Stimulated activated CD4-positive, alpha-beta T cell treated with anti-CD3 and anti-CD28 coated beads, Interleukin-2, amount 100 ng/mL, for 4 hours (primary cell): ENCODE data around the gene EFS.
"Not testable (repeated sequence)": the region's sequence is repeated elsewhere in the genome, so short reads cannot be mapped to it uniquely, and the experiment has no call there.

ENCODE experiments used
- DNase-seq: peaks from one replicate; pipeline ENCODE4 v3.0.0-alpha.2; 2020; ENCODE audit warnings: low read depth

EFS gene

GRCh38 chr14:23399591-23399990, 34.6 kb upstream of the EFS start:
- no peak for DNase-seq

DNA sequence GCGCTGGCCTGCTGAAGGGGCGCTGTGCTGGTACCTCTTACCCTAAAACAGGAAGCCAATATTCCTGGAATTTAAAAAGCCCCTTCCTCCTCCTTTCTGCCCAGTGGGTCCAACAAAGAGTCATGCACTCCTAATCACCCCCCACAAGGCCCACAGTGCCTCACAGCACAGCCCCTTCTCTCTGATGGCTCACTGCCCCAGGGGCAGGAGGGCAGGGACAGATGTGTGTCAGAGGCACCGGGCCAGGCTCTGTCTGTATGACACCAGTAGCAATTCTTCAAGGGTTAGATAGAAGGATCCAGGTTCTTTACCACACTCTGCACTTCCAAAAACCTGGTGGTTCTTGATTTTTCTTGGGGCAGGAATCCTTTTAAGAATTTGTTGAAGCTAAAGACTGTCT, 34.2 kb upstream of the EFS start:
- no peak for DNase-seq

- no peak for DNase-seq
Measured at GRCh38 chr14:23398348-23398747, 33.4 kb upstream of the EFS start.

GRCh38 chr14:23396781-23397407, 31.9 kb upstream of the EFS start:
- DNase-seq, result no peak

DNA sequence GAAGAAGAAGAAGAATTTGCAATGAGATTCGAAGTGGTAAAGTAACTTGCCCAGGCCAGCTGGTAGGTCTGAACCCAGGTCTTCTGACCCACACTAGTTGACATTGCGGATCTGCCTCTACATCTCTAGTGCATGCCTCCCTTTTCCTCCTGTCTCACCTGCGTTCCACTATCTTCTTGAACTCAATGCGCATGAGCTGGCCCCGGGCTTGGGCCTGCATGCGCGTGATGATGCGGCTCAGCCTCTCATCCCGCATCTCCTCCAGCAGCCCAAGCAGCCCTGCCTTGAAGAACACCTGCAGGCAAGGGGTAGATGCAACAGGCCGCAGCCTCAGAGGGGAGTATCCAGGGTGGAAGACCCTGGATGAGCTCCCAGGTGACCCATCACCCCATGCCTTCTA, 31.2 kb upstream of the EFS start:
- DNase-seq, result no peak

DNA sequence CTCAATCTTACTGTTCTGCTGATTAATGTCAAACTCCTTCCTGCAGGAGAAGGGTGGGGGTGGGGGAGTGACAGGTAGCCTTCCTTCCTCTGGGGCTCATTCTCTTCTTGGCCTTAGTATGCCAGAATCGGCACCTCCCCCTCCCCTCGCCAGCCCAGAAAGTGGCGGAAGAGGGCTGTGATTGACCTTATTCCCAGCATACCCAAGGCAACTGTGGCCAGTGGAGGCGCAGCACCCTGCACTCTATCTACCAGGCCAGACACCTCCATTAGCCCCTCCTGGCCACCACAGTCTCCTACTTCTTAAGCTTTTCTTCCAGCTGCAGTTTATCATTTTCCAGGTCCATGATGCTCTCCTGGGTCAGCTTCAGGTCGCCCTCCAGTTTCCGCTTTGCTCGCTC, 27.6 kb upstream of the EFS start:
- DNase-seq, result no peak

- DNase-seq, result not testable (repeated sequence)
Measured at GRCh38 chr14:23389871-23390270, 24.9 kb upstream of the EFS start.

DNA sequence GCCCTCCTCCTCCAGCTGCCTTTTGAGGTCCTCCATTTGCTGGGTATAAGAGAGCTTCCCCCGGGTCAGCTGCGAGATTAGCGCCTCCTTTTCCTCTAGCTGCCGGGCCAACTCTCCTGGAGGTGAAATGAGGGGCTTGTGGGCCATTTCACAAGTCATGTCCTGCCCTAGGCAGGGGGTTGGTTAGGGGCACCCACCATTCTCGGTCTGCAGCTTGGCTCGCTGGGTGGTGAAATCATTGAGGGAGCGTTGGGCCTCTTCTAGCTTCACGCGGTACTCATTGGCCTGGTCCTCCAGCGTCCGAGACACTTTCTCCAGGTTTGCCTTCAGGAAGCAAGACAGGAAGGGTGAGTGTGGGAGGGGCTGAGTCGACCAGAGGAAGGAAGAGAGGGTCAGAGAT, 24.4 kb upstream of the EFS start:
- no peak for DNase-seq

DNA sequence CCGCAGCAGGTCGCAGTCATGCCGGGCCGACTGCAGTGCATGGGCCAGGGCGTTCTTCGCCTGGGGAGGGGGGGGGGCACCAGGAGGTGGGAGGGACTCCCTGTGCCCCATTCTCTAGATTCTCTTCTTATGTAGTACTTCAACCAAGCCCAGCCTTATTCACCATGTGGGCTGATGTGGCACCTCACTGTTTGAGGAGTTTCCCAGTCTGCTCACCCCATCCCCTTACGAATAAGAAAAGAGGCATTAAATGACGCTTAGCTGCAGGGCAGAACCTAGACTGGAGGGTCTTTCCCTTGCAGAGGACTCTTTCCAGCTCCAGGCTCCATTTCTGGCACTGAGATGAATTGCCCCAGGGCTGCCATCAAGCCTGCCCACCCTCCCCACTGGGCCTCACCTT, 24.0 kb upstream of the EFS start:
- no peak for DNase-seq

DNA sequence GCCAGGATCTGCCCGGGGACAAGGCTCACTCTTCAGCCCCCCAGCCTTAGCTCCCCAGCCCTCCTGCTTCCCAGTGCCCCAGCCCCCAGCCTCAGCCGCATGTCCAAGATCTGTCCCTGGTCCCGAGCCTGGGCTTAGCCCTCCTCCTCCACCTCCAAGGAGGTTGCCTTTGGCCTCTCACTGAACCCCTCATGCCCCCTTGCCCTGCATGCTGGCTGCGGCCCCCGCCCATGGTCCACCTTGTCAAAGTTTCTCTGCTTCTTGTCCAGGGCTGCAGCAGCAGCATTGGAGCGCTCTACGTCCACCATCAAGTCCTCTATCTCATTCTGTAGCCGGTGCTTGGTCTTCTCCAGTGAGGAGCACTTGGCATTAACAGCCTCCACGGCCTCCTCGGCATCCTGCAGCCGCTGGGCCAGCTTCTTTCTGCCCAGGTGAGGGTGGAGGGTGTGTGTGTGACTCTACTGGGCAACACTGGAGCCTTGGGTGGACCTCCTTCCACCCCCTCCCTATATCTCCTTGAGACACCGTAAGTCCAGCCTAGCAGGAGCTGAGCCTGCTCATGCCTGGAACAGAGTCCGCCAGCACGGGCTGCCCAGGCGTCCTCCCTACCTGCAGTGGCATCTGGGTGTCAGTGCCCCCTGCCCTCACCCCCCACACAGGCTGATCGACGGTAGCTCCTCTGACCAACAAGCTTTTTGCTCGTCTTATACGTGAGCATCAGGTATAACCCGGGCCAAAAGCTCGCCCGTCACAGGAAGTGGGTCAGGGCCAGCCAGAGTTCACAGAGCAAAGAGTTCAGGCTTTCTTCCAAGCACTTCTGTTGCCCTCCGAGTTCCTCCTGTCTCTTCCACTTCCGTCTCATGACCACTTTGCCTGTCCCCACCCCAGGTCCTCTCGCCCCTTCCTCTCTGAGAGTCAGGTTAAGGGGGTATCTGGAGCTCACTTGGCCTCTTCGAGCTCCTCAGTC, 23.2 kb upstream of the EFS start:
- no peak for DNase-seq

DNA sequence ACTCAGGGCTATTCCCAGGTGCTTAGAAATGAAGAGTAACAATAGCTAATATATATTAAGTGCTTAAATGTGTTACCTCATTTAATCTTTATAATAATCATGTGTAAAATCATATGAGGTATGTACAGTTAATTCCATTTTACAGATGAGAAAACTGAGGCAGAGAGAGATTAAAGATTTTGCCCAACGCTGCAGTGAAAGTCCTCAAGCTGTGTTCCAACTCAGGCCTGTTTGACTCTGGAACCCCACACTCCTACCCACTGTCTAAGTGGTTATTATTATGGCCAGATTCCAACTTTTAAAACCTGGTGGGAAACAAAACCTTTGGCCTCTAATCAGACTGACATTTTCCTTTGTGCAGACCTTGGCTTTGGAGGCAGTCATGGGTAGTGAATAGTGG, 22.0 kb upstream of the EFS start:
- no peak for DNase-seq

DNA sequence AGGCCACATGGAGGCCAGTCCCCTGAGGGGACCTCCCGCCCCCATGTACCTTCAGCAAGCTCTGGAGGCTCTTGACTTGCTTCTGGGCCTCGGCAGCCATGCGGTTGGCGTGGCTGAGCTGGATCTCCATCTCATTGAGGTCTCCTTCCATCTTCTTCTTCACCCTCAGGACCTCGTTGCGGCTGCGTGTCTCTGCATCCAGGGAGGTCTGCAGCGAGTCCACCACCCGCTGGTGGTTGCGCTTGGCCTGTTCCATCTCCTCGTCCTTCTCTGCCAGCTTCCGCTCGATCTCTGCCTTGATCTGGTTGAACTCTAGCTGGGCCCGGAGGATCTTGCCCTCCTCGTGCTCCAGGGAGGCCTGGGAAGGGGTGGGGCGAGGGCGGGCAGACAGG, 21.3 kb upstream of the EFS start:
- DNase-seq, result not testable (repeated sequence)

DNA sequence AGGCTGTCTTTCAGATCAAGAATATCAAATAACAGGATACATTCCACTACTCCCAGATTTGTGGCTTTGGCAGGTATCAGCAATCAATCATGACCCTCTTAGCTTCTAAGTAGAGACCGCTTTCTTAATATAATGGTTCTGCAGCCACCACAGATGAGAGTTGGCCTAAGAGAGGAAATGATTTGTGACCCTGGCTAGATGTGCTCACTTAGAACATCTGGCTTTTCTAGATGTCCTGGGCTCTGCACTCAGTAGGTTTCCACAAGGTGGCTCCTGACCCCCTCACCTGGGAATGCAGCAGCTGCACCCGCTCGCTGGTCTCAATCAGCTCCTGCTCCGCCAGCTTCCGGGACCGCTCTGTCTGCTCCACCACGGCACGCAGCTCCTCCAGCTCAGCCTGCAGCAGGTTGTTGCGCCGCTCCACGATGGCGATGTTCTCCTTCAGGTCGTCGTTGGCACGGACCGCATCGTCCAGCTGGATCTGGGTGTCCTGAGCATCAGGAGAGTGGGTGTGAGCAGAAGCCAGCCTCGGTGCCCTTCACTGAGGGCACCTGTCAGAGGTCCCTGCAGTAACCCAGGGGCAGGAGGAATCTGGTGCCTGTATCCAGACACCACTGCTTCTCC, 20.8 kb upstream of the EFS start:
- no peak for DNase-seq

DNA sequence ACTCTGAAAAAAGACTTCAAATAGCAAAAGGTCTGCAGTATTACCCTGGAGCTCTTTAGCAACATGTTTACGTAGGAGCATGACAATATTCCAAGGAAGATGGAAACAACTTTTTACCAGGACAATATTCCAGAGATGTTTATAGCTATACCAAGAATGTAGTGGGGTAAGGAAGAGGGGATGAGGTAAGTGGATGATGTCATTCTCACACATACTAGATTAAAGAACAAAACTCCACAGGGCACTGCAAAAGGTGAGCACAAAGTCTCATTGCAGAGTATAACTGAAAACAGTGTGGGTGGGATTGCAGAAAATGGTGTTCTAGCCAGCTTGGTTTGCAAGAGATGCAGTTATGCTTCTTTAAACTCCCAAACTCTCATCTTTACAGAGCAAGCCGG, 20.3 kb upstream of the EFS start:
- no peak for DNase-seq

GRCh38 chr14:23384364-23385080, 19.6 kb upstream of the EFS start:
- DNase-seq, result no peak

DNA sequence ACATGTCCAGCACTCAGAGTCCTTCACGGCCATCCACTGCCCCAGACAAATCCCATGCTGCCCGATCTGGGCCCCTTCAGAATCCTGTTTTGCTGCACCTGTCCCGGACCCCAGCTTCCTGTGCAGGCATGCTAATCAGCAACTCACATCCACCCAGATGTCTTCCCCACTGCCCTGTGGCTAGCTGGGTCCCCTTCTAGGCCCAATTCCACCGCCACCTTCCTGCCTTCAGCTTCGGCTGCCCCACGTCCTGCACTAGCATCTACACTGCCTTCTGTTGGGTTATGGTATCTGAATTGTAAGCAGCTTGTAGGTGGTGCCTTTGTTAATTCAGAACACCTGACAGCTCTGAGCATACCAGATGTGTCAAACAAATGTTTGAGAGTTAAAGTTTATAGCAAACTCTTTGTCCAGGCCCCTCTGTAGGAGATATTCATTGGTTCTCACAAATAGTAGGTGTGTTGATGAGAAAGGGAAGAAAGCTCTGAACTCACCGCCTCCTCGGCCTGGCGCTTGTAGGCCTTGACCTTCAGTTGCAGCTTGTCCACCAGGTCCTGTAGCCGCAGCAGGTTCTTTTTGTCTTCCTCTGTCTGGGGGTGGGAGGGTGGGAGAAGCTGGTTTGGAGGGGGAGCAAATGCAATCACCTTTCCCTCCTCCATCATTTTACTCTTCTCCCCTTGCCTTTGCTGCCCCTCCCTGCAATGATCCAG, 17.9 kb upstream of the EFS start:
- DNase-seq, result no peak

DNA sequence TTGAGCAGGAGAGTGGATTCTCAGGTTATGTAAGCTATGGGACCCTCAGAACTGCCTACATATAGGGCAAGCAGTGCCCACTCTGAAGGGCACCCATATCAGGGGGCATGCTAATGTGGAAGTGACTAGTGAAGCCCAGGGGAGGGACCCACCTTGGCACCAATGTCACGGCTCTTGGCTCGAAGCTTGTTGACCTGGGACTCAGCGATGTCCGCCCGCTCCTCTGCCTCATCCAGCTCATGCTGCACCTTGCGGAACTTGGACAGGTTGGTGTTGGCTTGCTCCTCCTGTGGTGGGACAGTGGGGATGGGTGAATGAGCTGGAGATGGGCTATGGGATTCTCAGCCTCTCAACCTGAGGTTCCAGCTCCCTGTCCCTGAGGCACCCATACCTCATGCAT, 17.3 kb upstream of the EFS start:
- DNase-seq, result no peak

DNA sequence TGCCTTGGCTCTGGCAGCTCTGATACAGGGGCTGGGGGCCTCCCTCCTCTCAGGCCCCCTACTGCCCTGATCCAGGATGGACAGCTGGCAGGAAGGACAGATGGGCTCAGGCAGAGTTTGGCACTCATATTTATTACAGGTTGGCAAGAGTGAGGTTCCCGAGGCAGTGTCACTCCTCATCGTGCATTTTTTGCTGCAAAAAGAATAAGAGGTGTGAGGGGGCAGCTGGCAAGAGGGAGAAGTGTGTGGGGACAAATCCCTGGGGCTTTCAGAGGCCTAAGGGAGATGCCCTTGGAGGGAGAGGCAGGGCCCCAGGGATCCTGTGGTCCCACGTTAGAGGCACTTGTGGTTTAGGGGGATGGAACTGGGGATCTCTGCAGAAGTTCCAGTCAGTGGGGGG, 16.9 kb upstream of the EFS start:
- DNase-seq, result no peak

DNA sequence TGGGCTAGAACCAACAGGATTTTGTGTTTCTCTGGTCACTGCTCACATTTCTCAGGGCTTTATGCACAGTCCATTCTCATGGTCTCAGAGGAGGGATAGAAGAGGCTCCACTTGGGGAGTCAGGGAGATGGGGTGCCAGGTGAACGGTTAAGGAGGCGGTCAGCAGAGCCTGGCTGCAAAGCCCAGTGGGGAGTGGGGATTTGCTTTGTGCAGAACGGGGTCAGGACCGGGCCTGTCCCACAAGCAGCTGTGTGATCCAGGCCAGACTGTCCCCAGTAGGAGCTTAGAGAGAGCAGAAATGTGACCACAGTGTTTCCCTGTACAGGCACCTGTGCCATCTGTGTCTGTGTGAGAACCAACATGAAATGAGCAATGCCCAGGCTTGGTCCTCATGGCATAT, 16.0 kb upstream of the EFS start:
- no peak for DNase-seq

- no peak for DNase-seq
Measured at GRCh38 chr14:23380197-23380914, 15.4 kb upstream of the EFS start.
